IPS-NIHi7 (cell line): ENCODE data around the gene GGN.
"Not testable (repeated sequence)": the region's sequence is repeated elsewhere in the genome, so short reads cannot be mapped to it uniquely, and the experiment has no call there.

Experiments used
- DNase-seq: peaks from one replicate; pipeline ENCODE4 v3.0.0; 2012; ENCODE audit warnings: mixed read lengths; ENCODE audit errors: extremely low spot score

GGN gene

GRCh38 chr19:38362076-38362945 is 25.5 kb downstream of the GGN start:
- peak; percentile 88 for DNase-seq

GRCh38 chr19:38361633-38362075 is 26.2 kb downstream of the GGN start:
- peak; percentile 96 for DNase-seq

GRCh38 chr19:38360839-38361631 is 26.8 kb downstream of the GGN start:
- no peak for DNase-seq

GRCh38 chr19:38360351-38360750 is 27.5 kb downstream of the GGN start:
- DNase-seq: no peak

- no peak for DNase-seq
These were observed 28.4 kb downstream of the GGN start for GRCh38 chr19:38359242-38360021.

GRCh38 chr19:38358071-38358470 is 29.8 kb downstream of the GGN start:
- no peak for DNase-seq

- no peak for DNase-seq
These were observed 31.8 kb downstream of the GGN start for GRCh38 chr19:38355728-38356725.

- no peak for DNase-seq
These were observed 35.2 kb downstream of the GGN start for GRCh38 chr19:38352611-38353010.

- no peak for DNase-seq
These were observed 35.9 kb downstream of the GGN start for GRCh38 chr19:38351865-38352395.

- DNase-seq: no peak
These were observed 37.0 kb downstream of the GGN start for GRCh38 chr19:38350883-38351282.

GRCh38 chr19:38346837-38347236 is 41.0 kb downstream of the GGN start:
- DNase-seq: no peak

- DNase-seq: no peak
These were observed 46.9 kb downstream of the GGN start for GRCh38 chr19:38340927-38341326.

GRCh38 chr19:38339011-38339410 is 48.8 kb downstream of the GGN start:
- not testable (repeated sequence) for DNase-seq

GRCh38 chr19:38337360-38337653 is 50.5 kb downstream of the GGN start:
- no peak for DNase-seq

- peak; percentile 92 for DNase-seq
These were observed 51.0 kb downstream of the GGN start for GRCh38 chr19:38336638-38337359.

GRCh38 chr19:38335949-38336637 is 51.7 kb downstream of the GGN start:
- peak; percentile 93 for DNase-seq
